ENCODE results near the gene GUCY1A2.
"Not testable (repeated sequence)": the region's sequence is repeated elsewhere in the genome, so short reads cannot be mapped to it uniquely, and the experiment has no call there.

The GUCY1A2 gene

GRCh38 chr11:106856566-106856965 is 161.7 kb downstream of the GUCY1A2 start:
- FAIRE-seq (no peak), DNase-seq (ENCODE audit: insufficient read length) (no peak)
- no peak for TF ChIP-seq POLR2A (IDR thresholded peaks at IDR 0.05; ENCODE audit: low read depth, low read length)
- no peak for TF ChIP-seq POLR2AphosphoS5 (IDR thresholded peaks at IDR 0.05; ENCODE audit: low read depth, low read length)
- TF ChIP-seq TAF1 (IDR thresholded peaks at IDR 0.05; ENCODE audit: borderline replicate concordance, low read depth, low read length) = no peak

GRCh38 chr11:106854429-106854828 is 163.8 kb downstream of the GUCY1A2 start:
- DNase-seq (ENCODE audit: insufficient read length) = no peak
- TF ChIP-seq POLR2A (IDR thresholded peaks at IDR 0.05; ENCODE audit: low read depth, low read length) (no peak), TAF1 (IDR thresholded peaks at IDR 0.05; ENCODE audit: borderline replicate concordance, low read depth, low read length) (no peak), POLR2AphosphoS5 (IDR thresholded peaks at IDR 0.05; ENCODE audit: low read depth, low read length) (no peak)
- FAIRE-seq = no peak

- FAIRE-seq (no peak), DNase-seq (ENCODE audit: insufficient read length) (no peak)
- TF ChIP-seq POLR2A (IDR thresholded peaks at IDR 0.05; ENCODE audit: low read depth, low read length) (no peak), TAF1 (IDR thresholded peaks at IDR 0.05; ENCODE audit: borderline replicate concordance, low read depth, low read length) (no peak), POLR2AphosphoS5 (IDR thresholded peaks at IDR 0.05; ENCODE audit: low read depth, low read length) (no peak)
Measured at GRCh38 chr11:106853850-106854401, 164.3 kb downstream of the GUCY1A2 start.

- DNase-seq (ENCODE audit: insufficient read length) (no peak), FAIRE-seq (no peak)
- no peak for TF ChIP-seq POLR2A (IDR thresholded peaks at IDR 0.05; ENCODE audit: low read depth, low read length)
- TF ChIP-seq POLR2AphosphoS5 (IDR thresholded peaks at IDR 0.05; ENCODE audit: low read depth, low read length) = no peak
- TF ChIP-seq TAF1 (IDR thresholded peaks at IDR 0.05; ENCODE audit: borderline replicate concordance, low read depth, low read length) = no peak
Measured at GRCh38 chr11:106852779-106853178, 165.5 kb downstream of the GUCY1A2 start.

GRCh38 chr11:106848526-106848925 is 169.8 kb downstream of the GUCY1A2 start:
- DNase-seq (ENCODE audit: insufficient read length) (no peak), FAIRE-seq (no peak)
- TF ChIP-seq POLR2A (IDR thresholded peaks at IDR 0.05; ENCODE audit: low read depth, low read length) (no peak), TAF1 (IDR thresholded peaks at IDR 0.05; ENCODE audit: borderline replicate concordance, low read depth, low read length) (no peak)

GRCh38 chr11:106842134-106842533 is 176.1 kb downstream of the GUCY1A2 start:
- DNase-seq (ENCODE audit: insufficient read length) (no peak), FAIRE-seq (no peak)
- no peak for TF ChIP-seq POLR2A (IDR thresholded peaks at IDR 0.05; ENCODE audit: low read depth, low read length)
- TF ChIP-seq POLR2AphosphoS5 (IDR thresholded peaks at IDR 0.05; ENCODE audit: low read depth, low read length) = no peak
- TF ChIP-seq TAF1 (IDR thresholded peaks at IDR 0.05; ENCODE audit: borderline replicate concordance, low read depth, low read length) = no peak

- FAIRE-seq = no peak
- TF ChIP-seq POLR2A (IDR thresholded peaks at IDR 0.05; ENCODE audit: low read depth, low read length) = no peak
- no peak for DNase-seq (ENCODE audit: insufficient read length)
Measured at GRCh38 chr11:106840947-106841346, 177.3 kb downstream of the GUCY1A2 start.

GRCh38 chr11:106840146-106840545 is 178.1 kb downstream of the GUCY1A2 start:
- TF ChIP-seq TAF1 (IDR thresholded peaks at IDR 0.05; ENCODE audit: borderline replicate concordance, low read depth, low read length) (no peak), POLR2AphosphoS5 (IDR thresholded peaks at IDR 0.05; ENCODE audit: low read depth, low read length) (no peak), POLR2A (IDR thresholded peaks at IDR 0.05; ENCODE audit: low read depth, low read length) (no peak)
- no peak for DNase-seq (ENCODE audit: insufficient read length)
- FAIRE-seq = no peak

GRCh38 chr11:106834567-106834966 is 183.7 kb downstream of the GUCY1A2 start:
- TF ChIP-seq POLR2A (IDR thresholded peaks at IDR 0.05; ENCODE audit: low read depth, low read length) = no peak
- no peak for TF ChIP-seq TAF1 (IDR thresholded peaks at IDR 0.05; ENCODE audit: borderline replicate concordance, low read depth, low read length)
- no peak for TF ChIP-seq POLR2AphosphoS5 (IDR thresholded peaks at IDR 0.05; ENCODE audit: low read depth, low read length)
- FAIRE-seq (no peak), DNase-seq (ENCODE audit: insufficient read length) (no peak)

GRCh38 chr11:106828976-106829375 is 189.3 kb downstream of the GUCY1A2 start:
- TF ChIP-seq POLR2AphosphoS5 (IDR thresholded peaks at IDR 0.05; ENCODE audit: low read depth, low read length) (no peak), POLR2A (IDR thresholded peaks at IDR 0.05; ENCODE audit: low read depth, low read length) (no peak), TAF1 (IDR thresholded peaks at IDR 0.05; ENCODE audit: borderline replicate concordance, low read depth, low read length) (no peak)
- no peak for DNase-seq (ENCODE audit: insufficient read length)
- no peak for FAIRE-seq

- FAIRE-seq (no peak), DNase-seq (ENCODE audit: insufficient read length) (no peak)
- TF ChIP-seq POLR2A (IDR thresholded peaks at IDR 0.05; ENCODE audit: low read depth, low read length) (no peak), POLR2AphosphoS5 (IDR thresholded peaks at IDR 0.05; ENCODE audit: low read depth, low read length) (no peak), TAF1 (IDR thresholded peaks at IDR 0.05; ENCODE audit: borderline replicate concordance, low read depth, low read length) (no peak)
Measured at GRCh38 chr11:106828576-106828975, 189.7 kb downstream of the GUCY1A2 start.

GRCh38 chr11:106827687-106828086 is 190.6 kb downstream of the GUCY1A2 start:
- no peak for FAIRE-seq
- no peak for DNase-seq (ENCODE audit: insufficient read length)
- TF ChIP-seq POLR2A (IDR thresholded peaks at IDR 0.05; ENCODE audit: low read depth, low read length) (no peak), TAF1 (IDR thresholded peaks at IDR 0.05; ENCODE audit: borderline replicate concordance, low read depth, low read length) (no peak), POLR2AphosphoS5 (IDR thresholded peaks at IDR 0.05; ENCODE audit: low read depth, low read length) (no peak)

- DNase-seq (ENCODE audit: insufficient read length) = not testable (repeated sequence)
- FAIRE-seq = peak; percentile 66
Measured at GRCh38 chr11:106826558-106826957, 191.7 kb downstream of the GUCY1A2 start.
